Ascending aorta (tissue), 2 donors: Measurements from ENCODE around the gene PALM. TPM values are rescaled to one million over a fixed set of nuclear protein-coding genes. Genes with fewer than 3 reads are reported as not detected.
A peak's percentile ranks its signal among the peaks of the same experiment; 100 is the strongest.

ENCODE experiments used
- DNase-seq, 2 donors: peaks; one replicate each; pipeline ENCODE4 v3.0.0-alpha.2; 2019; ENCODE audit warnings: low spot score in 2 of 2
- H3K27ac ChIP-seq, 2 donors: fragments of 200-600 bp; sonication (generic); one replicate each; pipeline ENCODE4 v1.5.1; 2016 to 2017; ENCODE audit warnings: mild to moderate bottlenecking in 1 of 2
- H3K27me3 ChIP-seq: fragments of 200-600 bp; sonication (generic); one replicate; pipeline ENCODE4 v1.5.1; 2017
- H3K36me3 ChIP-seq, 2 donors: fragments of 200-600 bp; sonication (generic); one replicate each; pipeline ENCODE4 v1.5.1; 2016
- H3K4me1 ChIP-seq, 2 donors: fragments of 200-600 bp; sonication (generic); one replicate each; pipeline ENCODE4 v1.5.1; 2016 to 2017; ENCODE audit warnings: mild to moderate bottlenecking in 1 of 2
- H3K4me3 ChIP-seq, 2 donors: fragments of 200-600 bp; sonication (generic); one replicate each; pipeline ENCODE4 v1.5.1; 2016 to 2017; ENCODE audit warnings: mild to moderate bottlenecking in 1 of 2
- H3K9me3 ChIP-seq, 2 donors: fragments of 200-600 bp; sonication (generic); one replicate each; pipeline ENCODE4 v1.5.1; 2016
- CTCF ChIP-seq, 3 experiments: fragments of 200-600 bp in 2 of 3; fragments of 450-650 bp in 1 of 3; sonication (generic) in 2 of 3; IDR thresholded peaks; one replicate each; pipeline ENCODE4 v1.5.1; 2016 to 2019; ENCODE audit warnings: antibody characterized with exemption in 3 of 3, mild to moderate bottlenecking in 1 of 3, moderate library complexity in 1 of 3
- intact Hi-C: fragments of 100-400 bp; cut with DNase I; formaldehyde crosslinking; loops from one replicate; pipeline ENCODE4 v1.15.1; 2023
- total RNA-seq: library from RNA; depleted of rRNA; stranded (reverse); fragments of >200 nt; gene quantifications from one replicate; pipeline ENCODE4 v1.1.0, GENCODE V29; 2016

The PALM gene
- total RNA-seq, 1 donor from 2014 or later, result 107 TPM

- DNase-seq, result peak; percentile 100
- H3K4me1 ChIP-seq, result peaks cover 34 to 46% of the 10 kb centered on the region in 2 donors
- H3K9me3 ChIP-seq, result no peaks in the 10 kb centered on the region
- no peaks in the 10 kb centered on the region for H3K27me3 ChIP-seq
- peak within 1 kb of the TSS; percentile 84 to 99 for H3K27ac ChIP-seq
- H3K4me3 ChIP-seq, result peak within 1 kb of the TSS; percentile 96 to 98
- intact Hi-C loops, result loop anchor here (1.0 to 5.0 kb wide), 6 partner anchors 115 to 266 kb away; partner anchors contain the start of genes BSG, CDC34, FSTL3 and R3HDM4
- TF ChIP-seq CTCF (IDR thresholded peaks at IDR 0.05), result no peak
- peaks cover 0 to 5% of the 10 kb centered on the region in 2 donors for H3K36me3 ChIP-seq
Measured at GRCh38 chr19:796692-797527, 88.2 kb downstream of the PALM start, which contains the start of gene PTBP1. Gene PTBP1, plus strand, starts transcription at chr19:797452. Its CDS starts 46 bp downstream, at chr19:797498.

Other genes with a start within 250 kb of the PALM start
- 51.2 TPM for gene SHC2, start 247.9 kb upstream of the PALM start, total RNA-seq
- gene MADCAM1, start 212.4 kb upstream of the PALM start, total RNA-seq, result not detected
- 89.2 TPM for gene TPGS1, start 201.4 kb upstream of the PALM start, total RNA-seq
- gene CDC34, start 177.2 kb upstream of the PALM start, total RNA-seq, result 124 TPM
- gene GZMM, start 164.9 kb upstream of the PALM start, total RNA-seq, result not detected
- 647 TPM for gene BSG, start 136.3 kb upstream of the PALM start, total RNA-seq
- gene HCN2, start 119.1 kb upstream of the PALM start, total RNA-seq, result not detected
- 26.8 TPM for gene POLRMT, start 75.4 kb upstream of the PALM start, total RNA-seq
- gene FGF22, start 69.1 kb upstream of the PALM start, total RNA-seq, result not detected
- 39.0 TPM for gene RNF126, start 45.7 kb upstream of the PALM start, total RNA-seq
- 541 TPM for gene FSTL3, start 32.5 kb upstream of the PALM start, total RNA-seq
- gene PRSS57, start 13.5 kb upstream of the PALM start, total RNA-seq, result not detected
- gene MISP, start 42.2 kb downstream of the PALM start, total RNA-seq, result not detected
- gene PTBP1, start 88.5 kb downstream of the PALM start, total RNA-seq, result 210 TPM
- gene PLPPR3, start 113.0 kb downstream of the PALM start, total RNA-seq, result not detected
- not detected for gene AZU1, start 118.9 kb downstream of the PALM start, total RNA-seq
- gene PRTN3, start 132.1 kb downstream of the PALM start, total RNA-seq, result not detected
- gene ELANE, start 143.4 kb downstream of the PALM start, total RNA-seq, result not detected
- 1,680 TPM for gene CFD, start 150.7 kb downstream of the PALM start, total RNA-seq
- 73.2 TPM for gene MED16, start 184.3 kb downstream of the PALM start, total RNA-seq
- gene RNU6-9, start 184.5 kb downstream of the PALM start, total RNA-seq, result not detected
- gene R3HDM4, start 204.3 kb downstream of the PALM start, total RNA-seq, result 81.5 TPM
- not detected for gene KISS1R, start 208.4 kb downstream of the PALM start, total RNA-seq
- gene ARID3A, start 217.1 kb downstream of the PALM start, total RNA-seq, result 55.3 TPM